GM12878 (cell line): Measurements from ENCODE around the gene TBC1D10B. TPM values are rescaled to one million over a fixed set of nuclear protein-coding genes. Genes with fewer than 3 reads are reported as not detected.

Experiments
- BMI1 ChIP-seq: fragments of 450-650 bp; IDR thresholded peaks from 2 replicates; pipeline ENCODE4 v1.6.1; 2016; ENCODE audit warnings: mild to moderate bottlenecking, moderate library complexity, borderline replicate concordance
- E4F1 ChIP-seq: fragments of 450-650 bp; IDR thresholded peaks from 2 replicates; pipeline ENCODE4 v1.6.1; 2018; ENCODE audit warnings: borderline replicate concordance, mild to moderate bottlenecking; ENCODE audit not compliant: partially characterized antibody
- EED ChIP-seq: sonication (generic); IDR thresholded peaks from 2 replicates; pipeline ENCODE4 v1.6.1; 2016; ENCODE audit warnings: antibody characterized with exemption, low read depth
- GABPA ChIP-seq: IDR thresholded peaks from 2 replicates; pipeline ENCODE4 v1.6.1; 2014; ENCODE audit warnings: antibody characterized with exemption, low read depth, mild to moderate bottlenecking, inconsistent platforms
- HDAC2 ChIP-seq: fragments of 200-600 bp; sonication (generic); IDR thresholded peaks from 2 replicates; pipeline ENCODE4 v1.6.1; 2017
- MTA2 ChIP-seq: fragments of 450-650 bp; IDR thresholded peaks from 2 replicates; pipeline ENCODE4 v1.6.1; 2016; ENCODE audit warnings: low read depth, mild to moderate bottlenecking, moderate library complexity
- ZBTB40 ChIP-seq: fragments of 450-650 bp; IDR thresholded peaks from 2 replicates; pipeline ENCODE4 v1.6.1; 2016; ENCODE audit warnings: mild to moderate bottlenecking, moderate library complexity, borderline replicate concordance
- ZZZ3 ChIP-seq: IDR thresholded peaks from 2 replicates; pipeline ENCODE4 v1.6.1; 2011; ENCODE audit warnings: low read depth; ENCODE audit not compliant: control insufficient read depth, insufficient read length
- polyA plus RNA-seq, 11 experiments: library from polyadenylated mRNA; depleted of rRNA in 4 of 11; unstranded in 6 of 11; stranded (reverse) in 5 of 11; fragments of >200 nt; fragmentation: Nextera tagmentation in 4 of 11; fragmentation: Illumina TruSeq in 1 of 11; extraction: Ambion mirVana in 4 of 11; extraction: Trizol in 1 of 11; gene quantifications; 1 replicate in 1 of 11; 2 replicates in 10 of 11; pipeline versions ENCODE4 v1.2.1 to v1.2.3, GENCODE V29; 2011 to 2016; ENCODE audit warnings: inconsistent platforms in 2 of 11, missing spikeins in 2 of 11, low read depth in 1 of 11
- total RNA-seq, 4 experiments: library from RNA; depleted of rRNA in 3 of 4; stranded (reverse); fragments of >200 nt in 3 of 4; fragmentation: Illumina TruSeq in 1 of 4; extraction: Trizol in 1 of 4; gene quantifications; 2 replicates each; pipeline versions ENCODE4 v1.2.1 to v1.2.3, GENCODE V29; 2013 to 2021

TBC1D10B gene
- total and polyA plus RNA-seq, 10 of the 15 experiments (the other 5 are each of a cell fraction or from before 2014, with no cell fraction given) = 2.2 to 51.2 (median 11.6) TPM

- peak; percentile 97 for TF ChIP-seq ZBTB40
- TF ChIP-seq HDAC2 = no peak
- no peak; the same call in 1 of the 2 replicates for TF ChIP-seq EED
- peak; percentile 71 for TF ChIP-seq E4F1
- no peak for TF ChIP-seq BMI1
- TF ChIP-seq GABPA = peak; percentile 99
- peak; percentile 90 for TF ChIP-seq MTA2
- TF ChIP-seq ZZZ3 = no peak
Observed at GRCh38 chr16:30355144-30355953, 14.9 kb downstream of the TBC1D10B start, which contains the start of gene CD2BP2 (continued).
